ENCODE results near the gene TANC1.
A peak's percentile ranks its signal among the peaks of the same experiment; 100 is the strongest.

TANC1 gene

GRCh38 chr2:159118859-159119500 is 150.5 kb downstream of the TANC1 start:
- no peak for TF ChIP-seq REST (IDR thresholded peaks at IDR 0.05; ENCODE audit: insufficient read depth in 1 of 2, low read depth in 2 of 2, low read length in 2 of 2)
- peak; percentile 38; the same call in 1 of the 2 replicates for TF ChIP-seq TAF1 (IDR thresholded peaks at IDR 0.05; ENCODE audit: borderline replicate concordance, insufficient read depth, low read length)

- TF ChIP-seq TAF1 (IDR thresholded peaks at IDR 0.05; ENCODE audit: borderline replicate concordance, insufficient read depth, low read length) (no peak), REST (IDR thresholded peaks at IDR 0.05; ENCODE audit: insufficient read depth in 1 of 2, low read depth in 2 of 2, low read length in 2 of 2) (no peak), FOXP2 (optimal IDR thresholded peaks at IDR 0.05; ENCODE audit: borderline replicate concordance, extremely low read depth, extremely low read length, insufficient read depth) (no peak), POLR2AphosphoS5 (IDR thresholded peaks at IDR 0.05; ENCODE audit: low read depth, low read length) (no peak), SIN3A (IDR thresholded peaks at IDR 0.05; ENCODE audit: borderline replicate concordance, insufficient read depth, low read length) (no peak)
Observed at GRCh38 chr2:159119652-159120257, 151.3 kb downstream of the TANC1 start.

- no peak for TF ChIP-seq TAF1 (IDR thresholded peaks at IDR 0.05; ENCODE audit: borderline replicate concordance, insufficient read depth, low read length)
- no peak for TF ChIP-seq FOXP2 (optimal IDR thresholded peaks at IDR 0.05; ENCODE audit: borderline replicate concordance, extremely low read depth, extremely low read length, insufficient read depth)
- TF ChIP-seq SIN3A (IDR thresholded peaks at IDR 0.05; ENCODE audit: borderline replicate concordance, insufficient read depth, low read length), result no peak
- TF ChIP-seq REST (IDR thresholded peaks at IDR 0.05; ENCODE audit: insufficient read depth in 1 of 2, low read depth in 2 of 2, low read length in 2 of 2), result no peak
- TF ChIP-seq POLR2AphosphoS5 (IDR thresholded peaks at IDR 0.05; ENCODE audit: low read depth, low read length), result no peak
Observed at GRCh38 chr2:159123786-159124185, 155.3 kb downstream of the TANC1 start.

- TF ChIP-seq REST (IDR thresholded peaks at IDR 0.05; ENCODE audit: insufficient read depth in 1 of 2, low read depth in 2 of 2, low read length in 2 of 2), result peak in 1 of 2 experiments; percentile 27; a peak in 1 of 4 replicates
- TF ChIP-seq POLR2AphosphoS5 (IDR thresholded peaks at IDR 0.05; ENCODE audit: low read depth, low read length), result no peak
- TF ChIP-seq FOXP2 (optimal IDR thresholded peaks at IDR 0.05; ENCODE audit: borderline replicate concordance, extremely low read depth, extremely low read length, insufficient read depth), result no peak
- no peak for TF ChIP-seq SIN3A (IDR thresholded peaks at IDR 0.05; ENCODE audit: borderline replicate concordance, insufficient read depth, low read length)
- TF ChIP-seq TAF1 (IDR thresholded peaks at IDR 0.05; ENCODE audit: borderline replicate concordance, insufficient read depth, low read length), result peak; percentile 45; the same call in 1 of the 2 replicates
Observed at GRCh38 chr2:159124441-159124911, 156.0 kb downstream of the TANC1 start.

Measured in PFSK-1 (cell line).